Tibial artery (tissue), 4 donors: Measurements from ENCODE around the gene STX1B.

ENCODE experiments used
- DNase-seq, 2 donors: peaks; one replicate each; pipeline ENCODE4 v3.0.0-alpha.2; 2019
- H3K27ac ChIP-seq, 2 donors: fragments of 200-600 bp; sonication (generic) in 1 of 2; 1 replicate in 1 of 2; 2 replicates in 1 of 2; pipeline ENCODE4 v1.5.1; 2018 to 2019; ENCODE audit warnings: mild to moderate bottlenecking in 1 of 2
- H3K27me3 ChIP-seq, 2 donors: fragments of 200-600 bp; sonication (generic) in 1 of 2; one replicate each; pipeline versions ENCODE4 v1.5.1 to v1.6.0; 2016 to 2019
- H3K36me3 ChIP-seq, 3 donors: fragments of 200-600 bp; sonication (generic) in 2 of 3; one replicate each; pipeline ENCODE4 v1.5.1; 2016 to 2019; ENCODE audit warnings: mild to moderate bottlenecking in 2 of 3
- H3K4me1 ChIP-seq, 4 donors: fragments of 200-600 bp; sonication (generic) in 2 of 4; 1 replicate in 3 of 4; 2 replicates in 1 of 4; pipeline ENCODE4 v1.5.1; 2016 to 2019
- H3K4me3 ChIP-seq, 2 donors: fragments of 200-600 bp; sonication (generic) in 1 of 2; 1 replicate in 1 of 2; 2 replicates in 1 of 2; pipeline ENCODE4 v1.5.1; 2018 to 2019; ENCODE audit warnings: mild to moderate bottlenecking in 2 of 2
- H3K9me3 ChIP-seq, 3 donors: fragments of 200-600 bp; sonication (generic) in 1 of 3; one replicate each; pipeline ENCODE4 v1.5.1; 2016 to 2019
- intact Hi-C: fragments of 100-400 bp; cut with DNase I; formaldehyde crosslinking; loops from one replicate; pipeline ENCODE4 v1.15.0; 2023; ENCODE audit warnings: low total_unique reads
- TF ChIP-seq, protein P1 (sequence below), 2 experiments: fragments of 200-600 bp in 1 of 2; fragments of 450-650 bp in 1 of 2; IDR thresholded peaks; one replicate each; pipeline ENCODE4 v1.5.1; 2017 to 2019; ENCODE audit warnings: antibody characterized with exemption in 2 of 2, mild to moderate bottlenecking in 1 of 2, moderate library complexity in 1 of 2

Gene STX1B

DNA sequence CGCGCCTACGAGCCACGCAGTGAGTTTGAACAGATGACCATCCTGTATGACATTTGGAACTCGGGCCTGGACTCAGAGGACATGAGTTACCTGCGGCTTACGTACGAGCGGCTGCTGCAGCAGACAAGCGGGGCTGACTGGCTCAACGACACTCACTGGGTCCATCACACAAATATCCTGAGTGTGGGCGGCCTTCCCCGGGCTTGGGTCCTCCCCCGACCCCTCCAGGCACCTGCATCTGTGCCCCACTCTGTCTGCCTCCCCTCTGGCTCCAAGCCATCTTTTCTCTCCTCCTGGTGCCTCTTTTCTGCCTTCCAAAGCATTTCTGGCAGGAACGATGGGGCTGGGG is 30.4 kb downstream of the STX1B start:
- no peaks in the 10 kb centered on the region for H3K27me3 ChIP-seq
- H3K9me3 ChIP-seq, result no peaks in the 10 kb centered on the region
- TF ChIP-seq, protein P1, sequence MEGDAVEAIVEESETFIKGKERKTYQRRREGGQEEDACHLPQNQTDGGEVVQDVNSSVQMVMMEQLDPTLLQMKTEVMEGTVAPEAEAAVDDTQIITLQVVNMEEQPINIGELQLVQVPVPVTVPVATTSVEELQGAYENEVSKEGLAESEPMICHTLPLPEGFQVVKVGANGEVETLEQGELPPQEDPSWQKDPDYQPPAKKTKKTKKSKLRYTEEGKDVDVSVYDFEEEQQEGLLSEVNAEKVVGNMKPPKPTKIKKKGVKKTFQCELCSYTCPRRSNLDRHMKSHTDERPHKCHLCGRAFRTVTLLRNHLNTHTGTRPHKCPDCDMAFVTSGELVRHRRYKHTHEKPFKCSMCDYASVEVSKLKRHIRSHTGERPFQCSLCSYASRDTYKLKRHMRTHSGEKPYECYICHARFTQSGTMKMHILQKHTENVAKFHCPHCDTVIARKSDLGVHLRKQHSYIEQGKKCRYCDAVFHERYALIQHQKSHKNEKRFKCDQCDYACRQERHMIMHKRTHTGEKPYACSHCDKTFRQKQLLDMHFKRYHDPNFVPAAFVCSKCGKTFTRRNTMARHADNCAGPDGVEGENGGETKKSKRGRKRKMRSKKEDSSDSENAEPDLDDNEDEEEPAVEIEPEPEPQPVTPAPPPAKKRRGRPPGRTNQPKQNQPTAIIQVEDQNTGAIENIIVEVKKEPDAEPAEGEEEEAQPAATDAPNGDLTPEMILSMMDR (IDR thresholded peaks at IDR 0.05), result no peak
- intact Hi-C loops, result loop anchor here (10.0 kb wide), 3 partner anchors 165 to 895 kb away; partner anchors contain the start of gene ZNF267
- H3K27ac ChIP-seq, result no peak overlapping the region
- H3K4me1 ChIP-seq, result peaks cover 0 to 2% (median under 1%) of the 10 kb centered on the region in 4 donors
- H3K4me3 ChIP-seq, result no peak overlapping the region
- H3K36me3 ChIP-seq, result peaks cover 40 to 98% (median 86%) of the 10 kb centered on the region in 3 donors
- DNase-seq, result no peak

DNA sequence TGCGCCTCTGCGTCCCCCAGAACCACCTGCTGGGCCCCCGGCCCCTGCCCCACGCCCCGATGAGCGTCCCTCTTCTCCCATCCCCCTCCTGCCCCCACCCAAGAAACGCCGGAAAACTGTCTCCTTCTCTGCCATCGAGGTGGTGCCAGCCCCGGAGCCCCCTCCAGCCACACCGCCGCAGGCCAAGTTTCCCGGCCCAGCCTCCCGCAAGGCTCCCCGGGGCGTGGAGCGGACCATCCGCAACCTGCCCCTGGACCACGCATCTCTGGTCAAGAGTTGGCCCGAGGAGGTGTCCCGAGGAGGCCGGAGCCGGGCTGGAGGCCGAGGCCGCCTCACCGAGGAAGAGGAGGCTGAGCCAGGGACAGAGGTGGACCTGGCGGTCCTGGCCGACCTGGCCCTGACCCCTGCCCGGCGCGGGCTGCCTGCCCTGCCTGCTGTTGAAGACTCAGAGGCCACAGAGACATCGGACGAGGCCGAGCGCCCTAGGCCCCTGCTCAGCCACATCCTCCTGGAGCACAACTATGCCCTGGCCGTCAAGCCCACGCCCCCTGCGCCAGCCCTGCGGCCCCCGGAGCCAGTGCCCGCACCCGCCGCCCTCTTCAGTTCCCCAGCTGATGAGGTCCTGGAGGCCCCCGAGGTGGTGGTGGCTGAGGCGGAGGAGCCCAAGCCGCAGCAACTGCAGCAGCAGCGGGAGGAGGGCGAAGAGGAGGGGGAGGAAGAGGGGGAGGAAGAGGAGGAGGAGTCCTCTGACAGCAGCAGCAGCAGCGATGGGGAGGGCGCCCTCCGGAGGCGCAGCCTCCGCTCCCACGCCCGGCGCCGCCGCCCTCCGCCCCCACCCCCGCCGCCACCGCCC is 31.0 kb downstream of the STX1B start:
- Histone ChIP-seq H3K9me3 (no peaks in the 10 kb centered on the region), H3K4me1 (no peaks in the 10 kb centered on the region), H3K36me3 (peaks cover 46 to 100% (median 92%) of the 10 kb centered on the region in 3 donors), H3K27ac (no peak overlapping the region), H3K27me3 (no peaks in the 10 kb centered on the region), H3K4me3 (no peak overlapping the region)
- TF ChIP-seq, protein P1 (IDR thresholded peaks at IDR 0.05), result no peak
- intact Hi-C loops, result loop anchor here (10.0 kb wide), 3 partner anchors 165 to 895 kb away; partner anchors contain the start of gene ZNF267
- DNase-seq, result no peak

DNA sequence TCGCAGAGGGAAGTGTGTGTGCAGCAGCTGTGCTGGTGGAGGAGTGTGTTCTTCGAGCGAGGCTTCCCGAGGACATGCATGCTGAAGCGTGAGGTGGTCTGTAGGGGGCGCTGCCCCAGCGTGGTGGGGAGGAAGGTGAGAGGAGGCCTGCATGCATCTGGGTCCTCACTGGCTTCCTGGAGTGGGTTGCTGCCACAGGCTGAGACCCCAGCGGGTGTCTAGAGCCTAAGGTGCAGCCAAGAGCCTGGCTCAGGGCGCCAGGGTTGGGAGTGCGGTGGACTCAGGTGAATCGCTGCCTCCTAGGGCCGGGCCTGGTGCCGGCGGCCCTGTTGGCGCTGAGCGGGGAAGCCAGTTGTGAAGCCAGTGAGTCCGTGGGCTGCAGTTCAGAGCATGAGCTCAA is 32.9 kb downstream of the STX1B start:
- TF ChIP-seq, protein P1 (IDR thresholded peaks at IDR 0.05), result no peak
- Histone ChIP-seq H3K27ac (no peak overlapping the region), H3K4me3 (no peak overlapping the region), H3K27me3 (no peaks in the 10 kb centered on the region), H3K36me3 (peaks cover 59 to 100% (median 98%) of the 10 kb centered on the region in 3 donors), H3K4me1 (no peaks in the 10 kb centered on the region), H3K9me3 (no peaks in the 10 kb centered on the region)
- no peak for DNase-seq
- intact Hi-C loops, result no loop called here

DNA sequence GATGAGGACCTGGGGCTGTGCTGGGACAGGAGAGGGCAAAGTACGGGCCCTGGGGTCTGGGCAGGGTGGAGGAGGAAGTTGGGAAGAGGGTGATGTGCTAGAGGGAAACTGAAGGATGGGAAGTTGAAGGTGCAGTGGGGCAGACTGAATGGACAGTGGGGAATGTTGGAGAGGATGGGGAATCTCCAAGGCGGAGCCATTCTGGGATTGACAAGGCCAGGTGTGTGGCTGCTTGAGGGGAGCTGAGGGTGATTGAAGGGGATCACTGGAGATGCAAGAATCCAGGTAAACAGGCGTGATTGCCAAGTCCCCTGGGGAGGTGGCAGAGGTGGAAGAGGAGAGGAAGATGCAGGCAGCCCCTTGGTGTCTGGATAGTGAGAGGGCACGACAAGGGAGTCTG is 34.0 kb downstream of the STX1B start:
- no peak for DNase-seq
- Histone ChIP-seq H3K27me3 (no peaks in the 10 kb centered on the region), H3K36me3 (peaks cover 69 to 100% (median 100%) of the 10 kb centered on the region in 3 donors), H3K4me1 (no peaks in the 10 kb centered on the region), H3K4me3 (no peak overlapping the region), H3K27ac (no peak overlapping the region), H3K9me3 (no peaks in the 10 kb centered on the region)
- intact Hi-C loops, result no loop called here
- TF ChIP-seq, protein P1 (IDR thresholded peaks at IDR 0.05), result no peak

DNA sequence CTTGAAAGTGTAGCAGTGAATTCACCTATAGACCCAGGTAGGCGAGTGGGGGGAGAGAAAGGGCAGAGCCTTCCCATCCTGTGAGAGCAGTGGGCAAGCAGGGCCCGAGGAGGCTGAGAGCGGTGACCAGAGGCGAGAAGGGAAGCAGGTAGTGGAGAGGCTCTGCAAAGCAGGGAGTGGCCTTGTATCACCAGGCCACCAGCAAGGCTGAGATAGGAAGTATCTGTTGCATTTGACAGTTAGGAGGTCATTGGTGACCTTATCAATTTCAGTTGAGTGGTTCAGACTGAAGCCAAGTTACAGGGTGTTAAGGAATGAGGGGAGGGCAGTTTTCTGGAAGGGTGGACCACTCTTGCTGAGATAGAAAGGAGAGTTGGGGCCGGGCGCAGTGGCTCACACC is 36.1 kb downstream of the STX1B start:
- no peaks in the 10 kb centered on the region for H3K27me3 ChIP-seq
- TF ChIP-seq, protein P1 (IDR thresholded peaks at IDR 0.05), result no peak
- intact Hi-C loops, result no loop called here
- DNase-seq, result no peak
- no peaks in the 10 kb centered on the region for H3K4me1 ChIP-seq
- no peaks in the 10 kb centered on the region for H3K9me3 ChIP-seq
- H3K4me3 ChIP-seq, result no peak overlapping the region
- H3K27ac ChIP-seq, result no peak overlapping the region
- H3K36me3 ChIP-seq, result peaks cover 76 to 100% (median 100%) of the 10 kb centered on the region in 3 donors
